K562 (cell line): ENCODE measurements around the gene TSSK2. TPM values are rescaled to one million over a fixed set of nuclear protein-coding genes. Genes with fewer than 3 reads are reported as not detected.

Experiments used
- CAMTA2 ChIP-seq: fragments of 250-450 bp; sonication (Bioruptor Pico); conservative IDR thresholded peaks from 2 replicates; pipeline ENCODE4 v1.5.1; 2022
- EHMT2 ChIP-seq: fragments of 450-650 bp; IDR thresholded peaks from 2 replicates; pipeline ENCODE4 v1.6.1; 2018; ENCODE audit warnings: antibody characterized with exemption
- ELF4 ChIP-seq: fragments of 450-650 bp; formaldehyde crosslinking; IDR thresholded peaks from 2 replicates; pipeline ENCODE4 v1.4.0; 2022; ENCODE audit warnings: missing genetic modification characterization
- MAZ ChIP-seq, 2 experiments: fragments of 450-650 bp in 1 of 2; sonication (generic) in 1 of 2; formaldehyde crosslinking; IDR thresholded peaks in 1 of 2; conservative IDR thresholded peaks in 1 of 2; 2 replicates each; pipeline versions ENCODE4 v1.4.0 to v1.5.0; 2020; ENCODE audit warnings: mild to moderate bottlenecking in 1 of 2, missing genetic modification reagents in 1 of 2
- MLX ChIP-seq, 2 experiments: fragments of 450-650 bp in 1 of 2; sonication (generic) in 1 of 2; formaldehyde crosslinking; conservative IDR thresholded peaks; 2 replicates each; pipeline versions ENCODE4 v1.4.0 to v1.8.1; 2020 to 2022; ENCODE audit warnings: mild to moderate bottlenecking in 1 of 2, missing genetic modification reagents in 1 of 2
- NCOA1 ChIP-seq: fragments of 450-650 bp; IDR thresholded peaks from 2 replicates; pipeline ENCODE4 v1.6.1; 2016; ENCODE audit warnings: low read depth
- SPI1 ChIP-seq: IDR thresholded peaks from 2 replicates; pipeline ENCODE4 v1.6.1; 2011; ENCODE audit warnings: low read depth, low read length, control low read depth, borderline replicate concordance
- SREBF2 ChIP-seq: sonication (generic); formaldehyde crosslinking; IDR thresholded peaks from 2 replicates; pipeline ENCODE4 v1.4.0; 2020; ENCODE audit warnings: mild to moderate bottlenecking, missing genetic modification reagents
- TRIM25 ChIP-seq: fragments of 450-650 bp; IDR thresholded peaks from 2 replicates; pipeline ENCODE4 v1.7.0; 2016; ENCODE audit warnings: borderline replicate concordance
- ZBTB5 ChIP-seq: fragments of 450-650 bp; IDR thresholded peaks from 2 replicates; pipeline ENCODE4 v1.6.1; 2017; ENCODE audit warnings: antibody characterized with exemption
- ZFP36 ChIP-seq: fragments of 150-350 bp; IDR thresholded peaks from 2 replicates; pipeline ENCODE4 v1.6.1; 2018; ENCODE audit warnings: low read length, low read depth; ENCODE audit not compliant: partially characterized antibody
- ZNF277 ChIP-seq: fragments of 250-450 bp; sonication (Bioruptor Pico); IDR thresholded peaks from 2 replicates; pipeline ENCODE4 v1.8.0; 2022; ENCODE audit warnings: inconsistent platforms, mild to moderate bottlenecking, moderate library complexity, borderline replicate concordance
- ZNF696 ChIP-seq: fragments of 250-450 bp; sonication (Bioruptor Pico); conservative IDR thresholded peaks from 2 replicates; pipeline ENCODE4 v1.4.0; 2020; ENCODE audit warnings: mild to moderate bottlenecking, moderate library complexity
- polyA plus RNA-seq, 8 experiments: library from polyadenylated mRNA; depleted of rRNA in 4 of 8; stranded (reverse) in 5 of 8; unstranded in 3 of 8; fragments of >200 nt; fragmentation: Nextera tagmentation in 2 of 8; fragmentation: Illumina TruSeq in 1 of 8; extraction: Ambion mirVana in 2 of 8; extraction: Trizol in 1 of 8; gene quantifications; 2 replicates each; pipeline versions ENCODE4 v1.2.1 to v1.2.3, GENCODE V29; 2011 to 2014; ENCODE audit warnings: inconsistent platforms in 1 of 8, missing spikeins in 1 of 8
- total RNA-seq, 7 experiments: library from RNA; depleted of rRNA in 6 of 7; stranded (reverse); fragments of >200 nt in 6 of 7; fragmentation: Illumina TruSeq in 2 of 7; extraction: Trizol in 2 of 7; gene quantifications; 2 replicates each; pipeline versions ENCODE4 v1.2.1 to v1.2.3, GENCODE V29; 2011 to 2021; ENCODE audit warnings: low replicate concordance in 1 of 7

The TSSK2 gene
- total and polyA plus RNA-seq, 9 of the 15 experiments (the other 6 are each of a cell fraction or from before 2014, with no cell fraction given) = 0.04 TPM; not detected in 8

GRCh38 chr22:19167106-19167869, 36.2 kb downstream of the TSSK2 start (continued):
- TF ChIP-seq TRIM25 = no peak
- TF ChIP-seq ELF4 (CRISPR knock-in tag) = 0 out of 2 replicates have a peak, but pooled peaks have one; percentile 34
- peak; percentile 71; the same call in 1 of the 2 replicates for TF ChIP-seq ZNF277 (CRISPR knock-in tag)
- no peak for TF ChIP-seq NCOA1
- no peak for TF ChIP-seq EHMT2
- no peak for TF ChIP-seq ZFP36
- TF ChIP-seq ZBTB5 = no peak
- TF ChIP-seq SREBF2 (CRISPR knock-in tag) = no peak
- TF ChIP-seq CAMTA2 (CRISPR knock-in tag) = no peak
- TF ChIP-seq MAZ (CRISPR knock-in tag; conservative IDR thresholded peaks at IDR 0.05 in 1 of 2, IDR thresholded peaks at IDR 0.05 in 1 of 2) = 0 out of 4 replicates have a peak, but pooled peaks of 1 of the 2 experiments have one; percentile 16
- 0 out of 2 replicates have a peak, but pooled peaks have one; percentile 6 for TF ChIP-seq SPI1
- 0 out of 4 replicates have a peak, but pooled peaks of 1 of the 2 experiments have one; percentile 53 for TF ChIP-seq MLX (CRISPR knock-in tag; conservative IDR thresholded peaks at IDR 0.05)
- 0 out of 2 replicates have a peak, but pooled peaks have one; percentile 23 for TF ChIP-seq ZNF696 (CRISPR knock-in tag)
